ENCODE results near the gene MCC.
A peak's percentile ranks its signal among the peaks of the same experiment; 100 is the strongest.

Gene MCC

DNA sequence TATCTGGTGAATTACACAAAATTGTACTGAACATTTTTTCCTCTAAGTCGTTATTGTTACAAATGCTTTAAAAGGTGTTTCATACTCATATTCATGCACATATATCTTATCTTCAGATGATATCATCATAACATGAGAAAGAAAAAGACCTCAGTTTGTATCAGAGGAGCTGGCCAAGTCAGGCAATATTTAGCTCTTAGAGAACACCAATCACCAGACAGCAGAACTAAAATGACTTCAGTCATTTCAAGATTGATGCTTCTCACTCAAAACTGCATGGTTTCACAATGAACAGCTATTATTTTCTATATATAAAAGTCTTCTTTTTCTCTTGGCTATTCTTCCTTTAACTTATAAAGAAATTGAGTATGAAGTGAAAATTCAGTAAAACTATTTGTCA lies 98.0 kb downstream of the MCC start:
- FAIRE-seq = no peak
- TF ChIP-seq SPI1 (IDR thresholded peaks at IDR 0.05; ENCODE audit: low read depth, low read length) = no peak
- no peak for TF ChIP-seq TAF1 (IDR thresholded peaks at IDR 0.05; ENCODE audit: low read depth, low read length)
- TF ChIP-seq POU2F2 (IDR thresholded peaks at IDR 0.05; ENCODE audit: low read depth, low read length) = no peak
- TF ChIP-seq POLR2AphosphoS5 (IDR thresholded peaks at IDR 0.05; ENCODE audit: low read depth, low read length) = no peak
- TF ChIP-seq POLR2A (IDR thresholded peaks at IDR 0.05; ENCODE audit: low read depth, low read length) = no peak
- no peak for TF ChIP-seq PAX5 (IDR thresholded peaks at IDR 0.05; ENCODE audit: insufficient read depth, low read length, severe bottlenecking)
- DNase-seq (ENCODE audit: insufficient read length, low spot score) = no peak

DNA sequence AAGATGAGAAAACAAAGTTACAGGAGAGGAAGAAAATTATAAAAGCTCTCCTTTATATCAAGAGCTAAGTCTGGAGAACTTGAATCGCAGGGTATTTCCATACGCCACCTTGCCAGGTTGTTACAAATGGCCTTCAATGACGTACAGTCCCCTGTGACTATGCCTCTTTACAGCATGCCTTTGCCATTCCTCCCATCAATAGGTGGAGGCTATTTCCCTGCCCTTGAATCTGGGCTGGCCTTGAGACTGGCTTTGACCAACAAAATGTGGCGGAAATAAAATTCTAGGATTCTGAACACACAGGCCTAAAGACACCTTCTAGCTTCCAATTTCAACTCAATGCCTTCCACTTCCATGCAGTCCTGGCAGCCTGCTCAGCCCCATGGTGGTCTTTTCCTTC lies 99.1 kb downstream of the MCC start:
- no peak for DNase-seq (ENCODE audit: insufficient read length, low spot score)
- TF ChIP-seq SPI1 (IDR thresholded peaks at IDR 0.05; ENCODE audit: low read depth, low read length) (no peak), PAX5 (IDR thresholded peaks at IDR 0.05; ENCODE audit: insufficient read depth, low read length, severe bottlenecking) (no peak), POLR2AphosphoS5 (IDR thresholded peaks at IDR 0.05; ENCODE audit: low read depth, low read length) (no peak), POU2F2 (IDR thresholded peaks at IDR 0.05; ENCODE audit: low read depth, low read length) (no peak), POLR2A (IDR thresholded peaks at IDR 0.05; ENCODE audit: low read depth, low read length) (no peak), TAF1 (IDR thresholded peaks at IDR 0.05; ENCODE audit: low read depth, low read length) (no peak)
- FAIRE-seq = no peak

- FAIRE-seq (no peak), DNase-seq (ENCODE audit: insufficient read length, low spot score) (no peak)
- no peak for TF ChIP-seq POLR2AphosphoS5 (IDR thresholded peaks at IDR 0.05; ENCODE audit: low read depth, low read length)
- TF ChIP-seq PAX5 (IDR thresholded peaks at IDR 0.05; ENCODE audit: insufficient read depth, low read length, severe bottlenecking) = no peak
- TF ChIP-seq SPI1 (IDR thresholded peaks at IDR 0.05; ENCODE audit: low read depth, low read length) = no peak
- TF ChIP-seq POLR2A (IDR thresholded peaks at IDR 0.05; ENCODE audit: low read depth, low read length) = no peak
- no peak for TF ChIP-seq POU2F2 (IDR thresholded peaks at IDR 0.05; ENCODE audit: low read depth, low read length)
- TF ChIP-seq TAF1 (IDR thresholded peaks at IDR 0.05; ENCODE audit: low read depth, low read length) = no peak
Measured at GRCh38 chr5:113387844-113388243, 100.4 kb downstream of the MCC start.

DNA sequence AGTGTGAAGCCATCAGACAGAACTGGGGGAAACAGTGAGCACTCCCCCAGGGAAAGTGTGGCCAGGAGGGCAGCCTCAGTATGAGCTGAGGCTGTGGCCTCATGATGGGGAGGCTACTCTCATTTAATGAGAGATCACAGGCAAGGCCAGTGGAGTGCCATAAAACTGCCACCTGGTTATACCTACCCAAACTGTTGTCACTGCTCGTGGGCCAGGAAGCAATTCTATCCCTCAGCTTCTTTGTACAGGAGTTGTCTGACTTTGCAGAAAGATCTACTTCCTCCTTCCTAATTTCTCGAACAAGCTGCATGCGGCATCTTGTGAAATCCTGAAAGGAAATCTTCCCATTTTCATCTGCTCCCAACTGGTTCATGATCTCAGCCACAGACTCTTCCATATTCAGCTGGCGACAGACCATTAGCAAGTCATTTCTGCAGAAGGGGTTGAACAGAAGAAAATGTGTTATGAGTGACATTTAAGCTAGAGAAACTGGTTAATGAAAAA lies 103.4 kb downstream of the MCC start:
- DNase-seq (ENCODE audit: insufficient read length, low spot score) = no peak
- FAIRE-seq = no peak
- TF ChIP-seq POLR2AphosphoS5 (IDR thresholded peaks at IDR 0.05; ENCODE audit: low read depth, low read length) (no peak), TAF1 (IDR thresholded peaks at IDR 0.05; ENCODE audit: low read depth, low read length) (no peak), PAX5 (IDR thresholded peaks at IDR 0.05; ENCODE audit: insufficient read depth, low read length, severe bottlenecking) (no peak), SPI1 (IDR thresholded peaks at IDR 0.05; ENCODE audit: low read depth, low read length) (no peak), POLR2A (IDR thresholded peaks at IDR 0.05; ENCODE audit: low read depth, low read length) (no peak), POU2F2 (IDR thresholded peaks at IDR 0.05; ENCODE audit: low read depth, low read length) (no peak)

GRCh38 chr5:113382731-113383130 lies 105.5 kb downstream of the MCC start:
- no peak for TF ChIP-seq POU2F2 (IDR thresholded peaks at IDR 0.05; ENCODE audit: low read depth, low read length)
- TF ChIP-seq PAX5 (IDR thresholded peaks at IDR 0.05; ENCODE audit: insufficient read depth, low read length, severe bottlenecking) = no peak
- no peak for TF ChIP-seq POLR2A (IDR thresholded peaks at IDR 0.05; ENCODE audit: low read depth, low read length)
- no peak for TF ChIP-seq SPI1 (IDR thresholded peaks at IDR 0.05; ENCODE audit: low read depth, low read length)
- no peak for TF ChIP-seq POLR2AphosphoS5 (IDR thresholded peaks at IDR 0.05; ENCODE audit: low read depth, low read length)
- TF ChIP-seq TAF1 (IDR thresholded peaks at IDR 0.05; ENCODE audit: low read depth, low read length) = no peak
- no peak for DNase-seq (ENCODE audit: insufficient read length, low spot score)
- no peak for FAIRE-seq

GRCh38 chr5:113381791-113382190 lies 106.5 kb downstream of the MCC start:
- no peak for TF ChIP-seq TAF1 (IDR thresholded peaks at IDR 0.05; ENCODE audit: low read depth, low read length)
- no peak for FAIRE-seq

GRCh38 chr5:113380807-113381326 lies 107.4 kb downstream of the MCC start:
- DNase-seq (ENCODE audit: insufficient read length, low spot score) = no peak
- no peak for FAIRE-seq
- TF ChIP-seq PAX5 (IDR thresholded peaks at IDR 0.05; ENCODE audit: insufficient read depth, low read length, severe bottlenecking) = no peak
- TF ChIP-seq POLR2AphosphoS5 (IDR thresholded peaks at IDR 0.05; ENCODE audit: low read depth, low read length) = no peak
- TF ChIP-seq POLR2A (IDR thresholded peaks at IDR 0.05; ENCODE audit: low read depth, low read length) = no peak
- TF ChIP-seq POU2F2 (IDR thresholded peaks at IDR 0.05; ENCODE audit: low read depth, low read length) = no peak
- no peak for TF ChIP-seq SPI1 (IDR thresholded peaks at IDR 0.05; ENCODE audit: low read depth, low read length)
- TF ChIP-seq TAF1 (IDR thresholded peaks at IDR 0.05; ENCODE audit: low read depth, low read length) = no peak

More at GRCh38 chr5:113381791-113382190, 106.5 kb downstream of the MCC start:
- DNase-seq (ENCODE audit: insufficient read length, low spot score) = no peak

DNA sequence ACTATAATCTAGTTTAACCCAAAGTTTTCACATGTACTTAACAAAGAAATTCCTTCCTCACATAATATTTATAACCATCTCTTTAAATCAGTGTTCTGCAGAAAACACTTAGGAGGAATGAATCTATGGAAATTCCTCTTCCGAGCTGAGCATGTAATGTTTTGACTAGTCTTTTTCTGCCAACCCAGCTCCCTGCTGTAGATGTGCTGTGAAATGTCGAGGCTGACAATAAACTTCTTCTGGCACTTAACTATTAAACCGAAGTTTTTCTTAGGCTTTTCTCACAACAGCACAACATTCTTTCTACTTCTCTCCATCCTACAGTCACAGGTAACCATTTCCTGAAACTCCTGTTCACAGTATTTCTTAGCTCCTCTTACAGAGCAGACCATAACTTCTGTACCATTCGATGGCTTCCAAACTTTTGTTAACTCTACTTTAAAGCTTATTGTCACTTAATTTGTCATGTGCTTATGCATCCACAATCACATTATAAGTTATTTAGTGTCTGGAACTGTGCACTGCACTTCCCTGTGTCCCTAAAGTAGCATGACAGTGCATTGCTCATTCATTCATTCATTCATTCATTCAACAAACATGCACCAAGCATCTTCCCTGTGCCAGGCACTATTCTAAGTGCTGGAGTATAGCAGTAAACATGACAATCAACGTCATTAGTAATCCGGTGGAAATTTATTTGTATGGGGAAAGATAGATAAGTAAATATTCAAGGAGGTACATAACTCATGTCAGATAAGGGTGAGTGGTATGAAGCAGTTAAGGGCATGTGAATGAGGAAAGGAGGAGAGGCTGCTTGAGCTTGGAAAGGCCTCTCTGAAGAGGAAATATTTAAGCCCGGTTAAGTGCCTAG lies 108.1 kb downstream of the MCC start:
- no peak for FAIRE-seq

GRCh38 chr5:113378959-113379541 lies 109.2 kb downstream of the MCC start:
- DNase-seq (ENCODE audit: insufficient read length, low spot score) (peak; percentile 38), FAIRE-seq (peak; percentile 93)
- TF ChIP-seq SPI1 (IDR thresholded peaks at IDR 0.05; ENCODE audit: low read depth, low read length) = no peak
- TF ChIP-seq POU2F2 (IDR thresholded peaks at IDR 0.05; ENCODE audit: low read depth, low read length) = no peak
- no peak for TF ChIP-seq POLR2A (IDR thresholded peaks at IDR 0.05; ENCODE audit: low read depth, low read length)
- no peak for TF ChIP-seq PAX5 (IDR thresholded peaks at IDR 0.05; ENCODE audit: insufficient read depth, low read length, severe bottlenecking)
- no peak for TF ChIP-seq POLR2AphosphoS5 (IDR thresholded peaks at IDR 0.05; ENCODE audit: low read depth, low read length)
- TF ChIP-seq TAF1 (IDR thresholded peaks at IDR 0.05; ENCODE audit: low read depth, low read length) = no peak

More for the DNA sequence above, 108.1 kb downstream of the MCC start:
- no peak for DNase-seq (ENCODE audit: insufficient read length, low spot score)
- TF ChIP-seq SPI1 (IDR thresholded peaks at IDR 0.05; ENCODE audit: low read depth, low read length) = no peak
- TF ChIP-seq TAF1 (IDR thresholded peaks at IDR 0.05; ENCODE audit: low read depth, low read length) = no peak
- no peak for TF ChIP-seq POLR2A (IDR thresholded peaks at IDR 0.05; ENCODE audit: low read depth, low read length)
- no peak for TF ChIP-seq POU2F2 (IDR thresholded peaks at IDR 0.05; ENCODE audit: low read depth, low read length)
- no peak for TF ChIP-seq POLR2AphosphoS5 (IDR thresholded peaks at IDR 0.05; ENCODE audit: low read depth, low read length)
- no peak for TF ChIP-seq PAX5 (IDR thresholded peaks at IDR 0.05; ENCODE audit: insufficient read depth, low read length, severe bottlenecking)

Measured in GM12891 (cell line).